GM19438 (cell line): Measurements from ENCODE around the gene RET.

Experiments used
- ATAC-seq: cut with Tn5 transposase; IDR thresholded peaks from one replicate; pipeline ENCODE4 v1.9.1; 2021; ENCODE audit warnings: low read depth; ENCODE audit not compliant: unreplicated experiment

Gene RET

GRCh38 chr10:43105102-43105955 lies 28.5 kb downstream of the RET start:
- peak; percentile 84 for ATAC-seq

- ATAC-seq, result no peak
These were observed 29.0 kb downstream of the RET start for GRCh38 chr10:43105956-43106229.

GRCh38 chr10:43106256-43107091 lies 29.6 kb downstream of the RET start:
- ATAC-seq, result no peak

DNA sequence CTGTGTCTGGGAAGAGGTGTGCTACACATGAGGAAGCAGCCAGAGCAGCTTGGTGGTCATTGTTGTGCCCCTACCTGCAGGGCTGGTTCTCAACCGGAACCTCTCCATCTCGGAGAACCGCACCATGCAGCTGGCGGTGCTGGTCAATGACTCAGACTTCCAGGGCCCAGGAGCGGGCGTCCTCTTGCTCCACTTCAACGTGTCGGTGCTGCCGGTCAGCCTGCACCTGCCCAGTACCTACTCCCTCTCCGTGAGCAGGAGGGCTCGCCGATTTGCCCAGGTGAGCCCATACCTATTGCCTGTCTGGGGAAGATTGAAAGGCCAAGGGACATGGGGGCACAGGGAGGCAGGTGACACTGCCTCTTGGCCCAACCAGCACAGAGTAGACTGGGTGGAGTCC lies 32.1 kb downstream of the RET start:
- no peak for ATAC-seq

- no peak for ATAC-seq
These were observed 32.9 kb downstream of the RET start for GRCh38 chr10:43109671-43110249.

GRCh38 chr10:43110338-43111071 lies 33.6 kb downstream of the RET start:
- peak; percentile 63 for ATAC-seq

- no peak for ATAC-seq
These were observed 34.2 kb downstream of the RET start for GRCh38 chr10:43111101-43111500.

- no peak for ATAC-seq
These were observed 35.2 kb downstream of the RET start for GRCh38 chr10:43111921-43112607.

GRCh38 chr10:43112608-43112961 lies 35.7 kb downstream of the RET start:
- ATAC-seq, result no peak

DNA sequence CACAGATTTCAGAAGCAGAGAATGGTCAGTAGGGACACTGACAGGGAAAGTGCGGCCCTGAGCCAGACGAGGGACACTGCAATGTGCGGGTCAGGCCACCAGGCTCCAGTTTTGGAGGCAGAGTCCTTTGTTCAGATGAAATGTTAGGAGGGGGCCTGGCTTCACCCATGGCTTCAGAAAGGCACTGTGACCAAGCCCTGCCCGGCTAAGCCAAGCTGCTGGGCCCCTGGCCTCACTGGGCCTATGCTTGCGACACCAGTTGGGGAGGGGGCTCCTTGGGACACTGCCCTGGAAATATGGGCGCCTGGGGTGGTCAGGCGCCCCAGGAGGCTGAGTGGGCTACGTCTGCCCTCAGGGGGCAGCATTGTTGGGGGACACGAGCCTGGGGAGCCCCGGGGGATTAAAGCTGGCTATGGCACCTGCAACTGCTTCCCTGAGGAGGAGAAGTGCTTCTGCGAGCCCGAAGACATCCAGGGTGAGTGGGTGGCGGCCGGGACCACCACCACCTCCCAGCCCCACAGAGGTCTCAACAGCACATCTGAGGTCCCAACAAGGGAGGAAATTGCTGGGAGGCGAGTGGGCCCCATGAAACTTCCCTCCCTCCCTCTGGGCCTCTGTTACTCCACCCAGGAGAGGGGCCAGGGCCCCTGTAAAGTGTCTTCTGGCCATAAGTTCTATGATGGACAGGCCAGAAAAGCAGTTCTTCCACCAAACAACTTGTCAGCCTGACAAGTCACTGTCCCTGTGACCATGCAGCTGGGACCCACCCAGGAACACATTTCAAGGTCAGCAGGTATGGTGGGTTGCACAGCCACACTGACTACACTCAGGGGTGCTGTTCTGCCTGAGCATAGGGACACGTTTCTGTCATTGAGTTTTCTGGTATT lies 36.6 kb downstream of the RET start:
- no peak for ATAC-seq

DNA sequence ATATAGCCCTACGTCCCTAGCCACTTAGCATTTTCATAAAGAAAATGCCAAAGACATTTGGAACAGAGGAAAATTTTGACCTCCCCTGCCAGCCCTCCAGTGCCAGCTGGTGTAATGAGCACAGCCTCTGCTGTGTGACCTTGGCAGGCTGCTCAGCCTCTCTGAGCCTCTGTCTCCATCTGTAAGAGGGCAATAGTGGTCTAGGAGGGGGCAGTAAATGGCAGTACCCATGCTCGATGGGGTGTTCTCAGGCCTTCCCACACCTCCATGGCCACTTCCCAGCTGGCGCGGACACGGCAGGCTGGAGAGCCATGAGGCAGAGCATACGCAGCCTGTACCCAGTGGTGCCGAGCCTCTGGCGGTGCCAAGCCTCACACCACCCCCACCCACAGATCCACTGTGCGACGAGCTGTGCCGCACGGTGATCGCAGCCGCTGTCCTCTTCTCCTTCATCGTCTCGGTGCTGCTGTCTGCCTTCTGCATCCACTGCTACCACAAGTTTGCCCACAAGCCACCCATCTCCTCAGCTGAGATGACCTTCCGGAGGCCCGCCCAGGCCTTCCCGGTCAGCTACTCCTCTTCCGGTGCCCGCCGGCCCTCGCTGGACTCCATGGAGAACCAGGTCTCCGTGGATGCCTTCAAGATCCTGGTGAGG lies 37.3 kb downstream of the RET start:
- ATAC-seq, result no peak

GRCh38 chr10:43114743-43115611 lies 38.1 kb downstream of the RET start:
- ATAC-seq, result no peak

DNA sequence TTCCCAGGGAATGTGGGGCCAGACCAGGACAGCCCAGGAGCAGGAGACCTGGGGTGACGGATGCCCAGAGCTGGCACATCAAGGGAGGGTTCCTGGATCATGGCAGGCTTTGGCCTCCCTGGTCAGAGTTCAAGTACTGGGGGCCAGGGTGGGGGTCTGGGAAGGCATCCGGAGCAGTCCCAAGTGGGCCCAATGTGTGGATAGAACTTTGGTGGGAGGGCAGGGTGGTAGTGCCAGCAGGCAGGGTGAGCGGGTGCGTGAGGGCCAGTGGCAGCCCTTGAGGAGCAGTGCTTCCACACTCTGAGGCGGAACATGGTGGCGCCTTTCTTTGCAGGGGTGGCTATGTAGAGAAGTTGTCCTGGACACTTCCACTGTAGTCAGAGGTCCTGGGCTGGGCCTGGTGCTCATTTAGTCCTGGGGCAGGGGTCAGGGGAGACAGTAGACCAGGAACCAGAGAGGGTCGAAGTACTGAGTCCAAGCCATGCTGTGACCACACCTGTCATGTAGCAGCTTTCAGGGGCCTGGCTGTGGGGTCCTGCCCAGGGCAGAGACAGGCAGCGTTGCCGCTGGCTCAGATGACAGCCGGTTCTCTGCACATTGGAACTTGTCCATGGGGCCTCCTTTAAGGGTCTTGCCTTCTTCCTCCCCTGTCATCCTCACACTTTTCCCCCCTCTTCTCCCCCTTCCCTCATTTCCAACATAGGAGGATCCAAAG lies 39.2 kb downstream of the RET start:
- ATAC-seq, result no peak

- no peak for ATAC-seq
These were observed 39.7 kb downstream of the RET start for GRCh38 chr10:43116596-43116995.

DNA sequence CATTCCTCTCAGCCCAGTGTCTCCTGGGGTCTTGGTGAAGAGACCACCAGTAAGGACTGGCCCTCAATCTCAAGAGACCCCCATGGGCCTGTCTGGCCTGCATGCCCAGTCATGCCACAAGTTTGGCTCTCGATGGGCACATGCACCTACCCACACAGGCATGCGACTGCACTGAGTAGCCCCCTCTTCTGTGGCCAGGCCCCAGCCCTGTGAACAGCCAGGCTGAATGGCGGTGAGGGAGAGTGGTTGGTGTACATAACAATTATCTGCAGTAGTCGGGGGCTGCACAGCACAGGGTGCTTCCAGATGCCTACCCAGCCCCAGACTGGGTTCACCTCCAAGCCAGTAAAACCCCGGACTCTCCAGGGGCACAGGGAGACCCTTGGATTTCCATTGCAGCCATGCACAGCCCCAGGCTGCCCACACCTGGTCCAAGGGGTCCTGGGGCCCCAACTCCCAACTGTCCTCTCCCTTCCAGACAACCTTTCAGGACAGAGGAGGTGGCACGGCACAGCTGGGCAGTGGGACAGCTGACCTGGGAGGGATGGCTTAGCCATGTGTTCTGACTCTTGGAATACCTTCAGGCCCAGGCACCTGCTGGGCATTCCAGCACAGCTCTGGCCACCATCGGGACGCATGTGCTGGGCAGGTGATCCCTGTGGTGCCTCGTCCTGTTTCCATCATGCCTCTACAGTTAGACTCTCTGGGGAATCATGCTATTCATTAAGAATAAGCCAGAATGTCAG lies 40.3 kb downstream of the RET start:
- ATAC-seq, result no peak

DNA sequence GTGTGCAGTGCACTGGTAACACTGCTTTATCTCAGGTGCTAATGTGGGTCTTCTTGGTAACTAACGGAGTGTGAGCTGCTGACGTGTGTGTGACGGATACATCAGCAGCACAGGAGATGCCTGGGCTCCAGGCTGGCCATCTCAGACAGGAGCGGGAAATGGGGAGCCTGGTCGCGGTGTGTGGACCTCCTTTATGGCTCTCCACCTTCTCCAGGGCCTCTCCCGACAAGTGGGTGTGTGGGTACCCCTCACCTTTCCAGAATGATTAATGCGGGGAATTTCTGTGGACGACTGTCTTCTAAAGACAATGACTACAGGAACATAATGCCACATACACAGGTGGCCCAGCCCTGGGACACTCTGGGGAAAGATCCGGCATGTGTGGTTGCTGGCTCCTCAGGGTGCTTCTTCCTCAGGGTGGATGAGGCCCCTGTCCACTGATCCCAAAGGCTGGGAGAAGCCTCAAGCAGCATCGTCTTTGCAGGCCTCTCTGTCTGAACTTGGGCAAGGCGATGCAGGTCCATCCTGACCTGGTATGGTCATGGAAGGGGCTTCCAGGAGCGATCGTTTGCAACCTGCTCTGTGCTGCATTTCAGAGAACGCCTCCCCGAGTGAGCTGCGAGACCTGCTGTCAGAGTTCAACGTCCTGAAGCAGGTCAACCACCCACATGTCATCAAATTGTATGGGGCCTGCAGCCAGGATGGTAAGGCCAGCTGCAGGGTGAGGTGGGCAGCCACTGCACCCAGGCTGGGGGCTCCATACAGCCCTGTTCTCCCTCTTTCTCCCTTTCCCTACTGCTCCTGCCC lies 41.1 kb downstream of the RET start:
- ATAC-seq, result no peak
